ENCODE results near the gene SIL1.
A peak's percentile ranks its signal among the peaks of the same experiment; 100 is the strongest.

The SIL1 gene

DNA sequence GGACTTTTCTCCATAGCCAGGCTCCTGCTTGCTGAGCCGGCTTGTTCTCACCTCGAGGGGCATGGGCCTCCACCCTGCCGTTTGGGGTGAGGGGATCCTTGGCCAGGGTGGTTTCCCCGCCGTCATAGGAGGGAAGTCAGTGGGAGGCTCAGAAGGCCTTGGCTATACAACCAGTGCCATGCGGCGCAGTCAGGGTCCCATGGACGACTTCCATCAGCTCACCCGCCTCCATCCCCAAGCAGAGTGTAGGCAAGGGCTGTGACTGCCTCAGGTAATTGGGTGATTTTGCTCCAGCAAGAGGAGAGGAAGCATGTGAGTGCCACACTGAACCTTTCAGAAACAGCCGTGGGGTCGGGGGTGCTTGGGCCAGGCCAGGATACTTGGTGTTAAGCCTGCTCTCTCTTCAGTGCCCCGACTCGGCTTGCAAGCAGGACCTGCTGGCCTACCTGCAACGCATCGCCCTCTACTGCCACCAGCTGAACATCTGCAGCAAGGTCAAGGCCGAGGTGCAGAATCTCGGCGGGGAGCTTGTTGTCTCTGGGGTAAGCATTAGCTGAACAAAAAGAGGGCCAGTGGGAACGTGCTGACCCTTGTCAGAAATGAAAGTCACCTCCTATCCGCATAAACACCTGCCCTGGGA, 265.9 kb downstream of the SIL1 start:
- TF ChIP-seq CTCF (IDR thresholded peaks at IDR 0.05) = peak; percentile 33; the same call in 1 of the 2 replicates

DNA sequence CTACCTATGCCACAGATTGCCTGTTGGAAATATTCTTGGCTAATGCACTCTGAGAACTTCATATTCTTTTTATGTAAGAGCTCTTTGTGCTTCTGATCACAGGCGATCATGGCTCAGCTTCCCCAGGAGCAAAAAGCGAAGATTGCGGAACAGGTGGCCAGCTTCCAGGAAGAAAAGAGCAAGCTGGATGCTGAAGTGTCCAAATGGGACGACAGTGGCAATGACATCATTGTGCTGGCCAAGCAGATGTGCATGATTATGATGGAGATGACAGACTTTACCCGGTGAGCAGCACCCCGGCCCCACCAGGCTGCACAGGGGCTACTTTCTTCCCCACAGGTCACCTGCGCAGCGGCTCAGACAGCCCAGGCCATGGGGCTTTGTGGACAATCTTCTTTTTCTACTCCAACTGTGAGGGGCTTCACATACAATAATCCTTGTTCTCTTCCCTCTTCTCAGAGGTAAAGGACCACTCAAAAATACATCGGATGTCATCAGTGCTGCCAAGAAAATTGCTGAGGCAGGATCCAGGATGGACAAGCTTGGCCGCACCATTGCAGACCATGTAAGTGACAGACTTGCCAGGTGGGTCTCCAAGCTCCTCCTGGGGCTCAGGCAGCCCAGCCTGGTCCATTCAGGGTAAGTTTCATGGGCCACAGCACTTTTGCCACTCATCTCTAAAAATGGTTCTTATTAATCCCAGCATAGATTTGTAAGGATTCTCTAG, 267.6 kb downstream of the SIL1 start:
- no peak for TF ChIP-seq CTCF (IDR thresholded peaks at IDR 0.05)

GRCh38 chr5:138929571-138929955, 268.6 kb downstream of the SIL1 start:
- TF ChIP-seq CTCF (IDR thresholded peaks at IDR 0.05) = no peak

- no peak for TF ChIP-seq CTCF (IDR thresholded peaks at IDR 0.05)
Observed at GRCh38 chr5:138927979-138928378, 270.2 kb downstream of the SIL1 start.

DNA sequence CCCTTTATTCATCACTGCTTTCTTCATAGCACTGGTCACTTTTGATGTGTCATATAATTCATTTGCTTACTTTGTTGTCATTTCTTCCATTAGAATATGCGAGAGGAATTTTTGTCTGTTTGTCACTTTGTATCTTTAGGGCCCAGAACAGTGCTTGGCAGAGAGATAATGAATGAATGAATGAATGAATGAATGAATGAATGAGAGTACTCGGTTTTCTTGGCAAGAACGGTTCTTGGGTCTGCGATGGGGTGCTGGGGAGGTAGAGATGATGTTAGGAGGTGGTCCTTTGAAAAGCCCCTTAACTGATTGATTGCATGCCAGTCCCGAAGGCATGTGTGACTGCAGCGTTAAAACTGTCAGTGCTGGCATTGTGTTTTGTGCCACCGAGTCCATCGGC, 270.6 kb downstream of the SIL1 start:
- no peak for TF ChIP-seq CTCF (IDR thresholded peaks at IDR 0.05)

DNA sequence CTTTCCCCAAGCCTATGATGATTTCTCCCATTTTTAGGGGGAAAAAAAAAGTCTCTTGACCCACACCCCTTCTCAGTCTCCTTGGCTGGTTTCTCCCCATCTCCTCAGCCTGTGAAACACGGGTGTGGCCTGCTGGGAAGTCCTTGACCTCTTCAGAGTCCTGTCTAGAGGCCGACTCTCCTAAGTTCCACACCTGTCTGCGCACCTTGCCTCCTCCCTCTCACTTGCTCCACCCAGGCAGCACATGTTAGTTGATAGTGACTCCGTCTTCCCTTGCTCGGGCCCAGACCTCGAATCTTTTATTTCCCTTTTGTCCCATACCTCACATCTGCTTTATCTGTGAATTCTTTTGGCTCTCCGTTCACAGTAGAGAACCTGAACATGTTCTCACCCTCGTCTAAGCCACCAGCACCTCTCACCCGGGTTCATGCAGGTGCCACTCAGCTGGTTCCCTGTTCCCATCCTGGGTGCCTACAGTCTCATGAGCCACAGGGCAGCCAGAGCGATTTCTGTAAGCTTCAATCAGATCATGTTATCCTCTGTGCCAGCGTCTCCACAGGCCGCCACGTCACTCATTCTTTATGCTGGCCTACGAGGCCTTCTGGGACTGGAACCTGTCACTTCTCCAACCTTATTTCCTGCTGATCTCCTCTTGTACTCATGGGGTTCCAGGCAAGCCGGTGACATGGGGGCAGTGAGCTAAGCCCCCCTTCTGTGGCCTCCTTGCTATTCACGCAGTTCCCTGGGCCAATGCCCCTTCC, 271.3 kb downstream of the SIL1 start:
- no peak for TF ChIP-seq CTCF (IDR thresholded peaks at IDR 0.05)

DNA sequence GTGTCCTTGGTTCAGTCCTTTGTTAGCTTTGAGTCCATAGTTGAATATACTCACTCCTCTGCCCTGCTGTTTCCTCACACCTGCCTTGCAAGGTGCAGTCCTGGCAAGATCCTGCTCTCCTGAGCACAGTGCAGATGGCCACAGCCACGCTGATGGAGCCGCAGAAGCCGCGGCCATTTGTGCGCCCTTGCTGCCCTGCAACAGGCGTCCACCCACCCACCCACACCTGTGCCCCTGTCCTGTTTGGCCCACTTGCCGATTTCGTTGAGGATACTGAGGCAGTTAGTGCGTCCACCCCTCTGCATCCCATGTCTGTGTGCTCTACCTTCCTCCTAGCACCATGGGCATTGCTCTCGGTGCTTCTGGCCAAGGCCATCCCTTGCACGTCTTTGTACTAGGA, 271.9 kb downstream of the SIL1 start:
- TF ChIP-seq CTCF (IDR thresholded peaks at IDR 0.05) = no peak

Data from LNCAP (cell line).